HepG2 (cell line): ENCODE data around the gene PSMB2. TPM values are rescaled to one million over a fixed set of nuclear protein-coding genes. Genes with fewer than 3 reads are reported as not detected.
A peak's percentile ranks its signal among the peaks of the same experiment; 100 is the strongest.

Experiments used
- ATAC-seq: fragments of 200-7000 bp; cut with Tn5 transposase; 3 replicates; pipeline ENCODE4 v1.9.1; 2020; ENCODE audit warnings: mild to moderate bottlenecking, moderate library complexity
- BruUV-seq: library from RNA; stranded (reverse); fragments of 400-500 nt; replicated peaks from 2 replicates; lab custom pipeline; 2021; lab: Mats Ljungman, UMichigan
- CTCF ChIA-PET: fragments of 300-600 bp; formaldehyde crosslinking; extraction: SDS; loops from one replicate; lab custom pipeline; 2021; ENCODE audit warnings: low total read pairs, inconsistent platforms, low intra/inter-chr PET ratio; lab: Yijun Ruan, JAX
- POLR2A ChIA-PET: fragments of 350-600 bp; sonication (Branson Sonifier 250); formaldehyde crosslinking; loops from one replicate; lab custom pipeline; 2020; ENCODE audit warnings: antibody characterized with exemption, inconsistent platforms; lab: Yijun Ruan, JAX
- DNase-seq: peaks from one replicate; pipeline ENCODE4 v3.0.0-alpha.2; 2015; ENCODE audit warnings: low spot score
- FAIRE-seq: peaks from 3 replicates; lab custom pipeline; 2011; peaks lifted over from hg19 to GRCh38; lab: Jason Lieb, UNC
- H2AFZ ChIP-seq: one replicate; pipeline ENCODE4 v1.6.1; 2011; ENCODE audit warnings: low read length, inconsistent platforms
- H3K27ac ChIP-seq: fragments of 300-600 bp; 3 replicates; pipeline ENCODE4 v1.8.0; 2011; ENCODE audit warnings: mixed run types, mild to moderate bottlenecking, mixed read lengths, low read length, inconsistent platforms; ENCODE audit not compliant: insufficient read depth; ENCODE audit errors: extremely low read length
- H3K27me3 ChIP-seq, 2 experiments: fragments of 200-600 bp in 1 of 2; 2 replicates in 1 of 2; 3 replicates in 1 of 2; pipeline versions ENCODE4 v1.6.0 to v1.8.0; 2011; ENCODE audit warnings: low read length in 2 of 2, mild to moderate bottlenecking in 2 of 2, moderate library complexity in 2 of 2, inconsistent platforms in 1 of 2; ENCODE audit not compliant: insufficient read depth in 2 of 2, control insufficient read depth in 1 of 2
- H3K36me3 ChIP-seq, 2 experiments: fragments of 200-600 bp in 1 of 2; replicated peaks in 1 of 2; 2 replicates in 1 of 2; 3 replicates in 1 of 2; pipeline versions ENCODE4 v1.5.1 to v1.8.0; 2011; ENCODE audit warnings: low read length in 2 of 2, inconsistent platforms in 1 of 2; ENCODE audit not compliant: insufficient read depth in 2 of 2, control insufficient read depth in 1 of 2
- H3K4me1 ChIP-seq: 2 replicates; pipeline ENCODE4 v1.5.1; 2012; ENCODE audit warnings: low read length, inconsistent platforms; ENCODE audit not compliant: insufficient read depth
- H3K4me2 ChIP-seq: 2 replicates; pipeline ENCODE4 v1.6.0; 2011; ENCODE audit warnings: low read depth, low read length, inconsistent platforms
- H3K4me3 ChIP-seq, 3 experiments: fragments of 200-600 bp in 1 of 3; sonication (generic), shearing (Covaris generic) in 1 of 3; replicated peaks in 1 of 3; 2 replicates each; pipeline ENCODE4 v1.5.1; 2011 to 2016; ENCODE audit warnings: low read length in 3 of 3, inconsistent platforms in 2 of 3, low read depth in 2 of 3, mild to moderate bottlenecking in 2 of 3, control low read depth in 1 of 3, mixed read lengths in 1 of 3; ENCODE audit not compliant: insufficient read depth in 1 of 3
- H3K79me2 ChIP-seq: one replicate; pipeline ENCODE4 v1.6.1; 2011; ENCODE audit warnings: low read length, inconsistent platforms; ENCODE audit not compliant: insufficient read depth
- H3K9ac ChIP-seq: 2 replicates; pipeline ENCODE4 v1.6.0; 2011; ENCODE audit warnings: mild to moderate bottlenecking, low read depth, low read length, inconsistent platforms; ENCODE audit not compliant: insufficient read depth
- H3K9me3 ChIP-seq: 2 replicates; pipeline ENCODE4 v1.5.1; 2012; ENCODE audit warnings: mild to moderate bottlenecking, low read length
- H4K20me1 ChIP-seq: 2 replicates; pipeline ENCODE4 v1.6.0; 2011; ENCODE audit warnings: inconsistent platforms, mild to moderate bottlenecking, low read length, moderate library complexity; ENCODE audit not compliant: insufficient read depth
- EEA1 ChIP-seq: sonication (generic); formaldehyde crosslinking; IDR thresholded peaks from 2 replicates; pipeline ENCODE4 v1.5.1; 2020; ENCODE audit warnings: mild to moderate bottlenecking, missing genetic modification reagents, borderline replicate concordance
- GFI1 ChIP-seq: sonication (generic); formaldehyde crosslinking; IDR thresholded peaks from 2 replicates; pipeline ENCODE4 v1.5.0; 2020; ENCODE audit warnings: missing genetic modification reagents, mild to moderate bottlenecking, borderline replicate concordance
- HMGXB3 ChIP-seq: sonication (generic); formaldehyde crosslinking; IDR thresholded peaks from 2 replicates; pipeline ENCODE4 v1.4.0; 2020; ENCODE audit warnings: missing genetic modification reagents, borderline replicate concordance
- MYNN ChIP-seq: sonication (generic); formaldehyde crosslinking; IDR thresholded peaks from 2 replicates; pipeline ENCODE4 v1.4.0; 2020; ENCODE audit warnings: mild to moderate bottlenecking, low read depth, missing genetic modification reagents
- NFIB ChIP-seq: sonication (generic); formaldehyde crosslinking; IDR thresholded peaks from 2 replicates; pipeline ENCODE4 v1.9.0; 2021; ENCODE audit warnings: missing genetic modification reagents, mild to moderate bottlenecking, borderline replicate concordance
- NFYC ChIP-seq: IDR thresholded peaks from 2 replicates; pipeline ENCODE4 v1.6.1; 2016; ENCODE audit warnings: missing genetic modification reagents, missing compliant biosample characterization
- NR1H2 ChIP-seq: sonication (generic); formaldehyde crosslinking; IDR thresholded peaks from 2 replicates; pipeline ENCODE4 v1.8.1; 2022; ENCODE audit warnings: low read depth, missing genetic modification reagents, borderline replicate concordance
- SP4 ChIP-seq: sonication (generic); formaldehyde crosslinking; IDR thresholded peaks from 2 replicates; pipeline ENCODE4 v1.8.1; 2023; ENCODE audit warnings: mild to moderate bottlenecking, missing genetic modification reagents
- YY1 ChIP-seq: IDR thresholded peaks from 2 replicates; pipeline ENCODE4 v1.6.1; 2011; ENCODE audit warnings: low read length, low read depth, moderate library complexity, mild to moderate bottlenecking; ENCODE audit not compliant: insufficient read depth, insufficient replicate concordance
- ZBTB7B ChIP-seq: sonication (generic); formaldehyde crosslinking; IDR thresholded peaks from 2 replicates; pipeline ENCODE4 v1.4.0; 2020; ENCODE audit warnings: missing genetic modification reagents
- ZNF160 ChIP-seq: sonication (generic); formaldehyde crosslinking; IDR thresholded peaks from 2 replicates; pipeline ENCODE4 v1.8.0; 2022; ENCODE audit warnings: mild to moderate bottlenecking, inconsistent platforms, missing genetic modification reagents
- ZNF563 ChIP-seq: sonication (generic); formaldehyde crosslinking; IDR thresholded peaks from 2 replicates; pipeline ENCODE4 v1.8.0; 2022; ENCODE audit warnings: mild to moderate bottlenecking, moderate library complexity, missing genetic modification reagents
- ZNF598 ChIP-seq: sonication (generic); formaldehyde crosslinking; IDR thresholded peaks from 2 replicates; pipeline ENCODE4 v1.5.1; 2020; ENCODE audit warnings: mild to moderate bottlenecking, missing genetic modification reagents, borderline replicate concordance
- ZNF652 ChIP-seq: IDR thresholded peaks from 2 replicates; pipeline ENCODE4 v1.6.1; 2016; ENCODE audit warnings: low read depth, borderline replicate concordance
- ZNF709 ChIP-seq: sonication (generic); formaldehyde crosslinking; IDR thresholded peaks from 2 replicates; pipeline ENCODE4 v1.5.0; 2020; ENCODE audit warnings: mild to moderate bottlenecking, missing genetic modification reagents
- ZXDC ChIP-seq: sonication (generic); formaldehyde crosslinking; IDR thresholded peaks from 2 replicates; pipeline ENCODE4 v1.5.0; 2020; ENCODE audit warnings: mild to moderate bottlenecking, missing genetic modification reagents
- WGBS: methylation state at CpG from one replicate; pipeline ENCODE4 v1.1.6; 2017; ENCODE audit warnings: low lambda C conversion rate; 5-methylcytosine and 5-hydroxymethylcytosine counted together
- in situ Hi-C: cut with HindIII; loops from 2 replicates; pipeline ENCODE4 v1.10.0; 2017; ENCODE audit warnings: low pct_unique_long_range_greater_than_20kb; ENCODE audit not compliant: extremely low pct_ligation_motif_present
- intact Hi-C: fragments of 100-400 bp; cut with micrococcal nuclease; formaldehyde crosslinking; loops from one replicate; pipeline ENCODE4 v1.10.0; 2022; ENCODE audit not compliant: unreplicated experiment
- polyA plus RNA-seq, 8 experiments: library from polyadenylated mRNA; depleted of rRNA in 3 of 8; stranded (reverse) in 7 of 8; unstranded in 1 of 8; fragments of >200 nt; fragmentation: Illumina TruSeq in 4 of 8; extraction: Trizol in 4 of 8; gene quantifications; 2 replicates each; pipeline versions ENCODE4 v1.2.1 to v1.2.3, GENCODE V29; 2011 to 2016; ENCODE audit warnings: low read depth in 4 of 8, missing spikeins in 1 of 8, mixed read lengths in 1 of 8; ENCODE audit not compliant: insufficient read depth in 1 of 8
- total RNA-seq, 5 experiments: library from RNA; depleted of rRNA; stranded (reverse); fragments of >200 nt; fragmentation: Illumina TruSeq; extraction: Trizol; gene quantifications; 2 replicates each; pipeline ENCODE4 v1.2.3, GENCODE V29; 2016; ENCODE audit warnings: low read depth in 1 of 5

Gene PSMB2
- total and polyA plus RNA-seq, 2 of the 13 experiments (the other 11 are each of a cell fraction or from before 2014, with no cell fraction given) = 60.6 to 62.2 TPM

- intact Hi-C loops (no loop called here), in situ Hi-C loops (loop anchor here (10.0 kb wide), 1 partner anchor 360 kb away; the partner anchor contains the start of gene SFPQ)
- Histone ChIP-seq H3K79me2 (peaks cover 24% of the 10 kb centered on the region), H3K9me3 (no peaks in the 10 kb centered on the region), H3K9ac (no peak overlapping the region), H3K27ac (no peak overlapping the region), H3K36me3 (peaks cover 7 to 33% of the 10 kb centered on the region in 2 experiments), H3K27me3 (no peaks in the 10 kb centered on the region), H3K4me1 (peaks cover 52% of the 10 kb centered on the region), H3K4me2 (peak overlapping the region; percentile 80; the same call in 1 of the 2 replicates), H2AFZ (no peak overlapping the region), H3K4me3 (no peak overlapping the region), H4K20me1 (peaks cover 14% of the 10 kb centered on the region)
- BruUV-seq = no TSS peak
- DNase-seq = no peak
- 97% methylated on average over 7 of the region's 7 CpGs for WGBS
- CTCF ChIA-PET = no interaction called here
- no peak for TF ChIP-seq ZNF652 (CRISPR knock-in tag)
- TF ChIP-seq ZNF160 (CRISPR knock-in tag) = no peak
- TF ChIP-seq EEA1 (CRISPR knock-in tag) = no peak
- no peak for TF ChIP-seq MYNN (CRISPR knock-in tag)
- TF ChIP-seq YY1 = no peak
- TF ChIP-seq ZXDC (CRISPR knock-in tag) = no peak
- no peak for TF ChIP-seq NFIB (CRISPR knock-in tag)
- no peak for TF ChIP-seq SP4
- TF ChIP-seq ZNF709 (CRISPR knock-in tag) = no peak
- TF ChIP-seq GFI1 = no peak
- TF ChIP-seq ZNF563 = no peak
- no peak for TF ChIP-seq ZNF598 (CRISPR knock-in tag)
- TF ChIP-seq ZBTB7B = no peak
- no peak for TF ChIP-seq HMGXB3 (CRISPR knock-in tag)
- no peak for TF ChIP-seq NFYC
- TF ChIP-seq NR1H2 = no peak
- TF ChIP-seq, all 625 proteins: peak for 0
- POLR2A ChIA-PET = no interaction called here
- no peak for FAIRE-seq
- ATAC-seq = no peak
Measured at GRCh38 chr1:35554266-35555211, 86.8 kb downstream of the PSMB2 start.
